Right lobe of liver (tissue), 6 donors: ENCODE data around the gene AP2M1. TPM values are rescaled to one million over a fixed set of nuclear protein-coding genes. Genes with fewer than 3 reads are reported as not detected.
A peak's percentile ranks its signal among the peaks of the same experiment; 100 is the strongest.

Source experiments
- ATAC-seq, 4 donors: fragments of 200-7000 bp; cut with Tn5 transposase; one replicate each; pipeline ENCODE4 v1.9.1; 2020; ENCODE audit warnings: mild to moderate bottlenecking in 4 of 4, moderate library complexity in 4 of 4
- DNase-seq, 3 donors: peaks; one replicate each; pipeline ENCODE4 v3.0.0-alpha.2; 2020
- H3K27ac ChIP-seq, 3 donors: fragments of 200-600 bp; one replicate each; pipeline ENCODE4 v1.8.0; 2022
- H3K27me3 ChIP-seq, 2 donors: fragments of 200-600 bp; one replicate each; pipeline ENCODE4 v1.8.0; 2022
- H3K36me3 ChIP-seq, 4 donors: fragments of 200-600 bp; sonication (generic) in 1 of 4; one replicate each; pipeline versions ENCODE4 v1.5.1 to v1.8.0; 2017 to 2022; ENCODE audit warnings: control low read depth in 1 of 4
- H3K4me1 ChIP-seq, 4 donors: fragments of 200-600 bp; sonication (generic) in 1 of 4; one replicate each; pipeline versions ENCODE4 v1.5.1 to v1.8.0; 2017 to 2022; ENCODE audit warnings: control low read depth in 1 of 4
- H3K4me3 ChIP-seq, 3 donors: fragments of 200-600 bp; one replicate each; pipeline ENCODE4 v1.8.0; 2022
- H3K9me3 ChIP-seq, 4 donors: fragments of 200-600 bp; sonication (generic) in 1 of 4; one replicate each; pipeline versions ENCODE4 v1.5.1 to v1.8.0; 2017 to 2022; ENCODE audit warnings: control low read depth in 1 of 4
- CTCF ChIP-seq, 4 donors: fragments of 200-600 bp in 3 of 4; fragments of 450-650 bp in 1 of 4; IDR thresholded peaks; one replicate each; pipeline versions ENCODE4 v1.5.1 to v1.8.0; 2016 to 2022; ENCODE audit warnings: antibody characterized with exemption in 4 of 4, mild to moderate bottlenecking in 2 of 4
- POLR2A ChIP-seq: fragments of 450-650 bp; IDR thresholded peaks from one replicate; pipeline ENCODE4 v1.6.1; 2017; ENCODE audit warnings: antibody characterized with exemption, mild to moderate bottlenecking
- WGBS: methylation state at CpG from one replicate; pipeline ENCODE4 v1.1.6; 2018; ENCODE audit warnings: low coverage, low lambda C conversion rate; ENCODE audit not compliant: insufficient coverage; ENCODE audit errors: missing lambda C conversion rate; 5-methylcytosine and 5-hydroxymethylcytosine counted together
- intact Hi-C, 2 donors: fragments of 100-400 bp; cut with DNase I; formaldehyde crosslinking; loops; one replicate each; pipeline versions ENCODE4 v1.11.2 to v1.14.1; 2022
- total RNA-seq, 6 experiments: library from RNA; depleted of rRNA in 2 of 6; stranded (reverse); fragments of >200 nt in 2 of 6; fragmentation: NEBNext Ultra II Directional in 3 of 6; extraction: Animal tissue kit (Norgen Biotek cat#: 25700) in 3 of 6; gene quantifications; one replicate each; pipeline versions ENCODE4 v1.1.0 to v1.2.4, GENCODE V29; 2016 to 2023
- donor health status: DM: no; HTN: yes; CAD: no.
- donor health status: DM: no; HTN: no; CAD: no.
- donor health status: DM: no; HTN: no; CAD: no.
- donor health status: DM: no; HTN: yes; CAD: no.
- donor health status: DM: no; HTN: yes; CAD: no.

Gene AP2M1
- total RNA-seq, 6 experiments from 2014 or later, result 87.4 to 119 (median 105) TPM

GRCh38 chr3:184186902-184187207 lies 12.2 kb downstream of the AP2M1 start:
- DNase-seq (no peak), ATAC-seq (no peak)
- WGBS, result 0% methylated on average over 1 of the region's 3 CpGs
- Histone ChIP-seq H3K9me3 (no peaks in the 10 kb centered on the region), H3K27me3 (no peaks in the 10 kb centered on the region), H3K36me3 (peaks cover 15 to 64% (median 39%) of the 10 kb centered on the region in 4 donors), H3K4me3 (peak overlapping the region; percentile 94 to 97 (median 96)), H3K4me1 (peaks cover 0 to 15% (median 0%) of the 10 kb centered on the region in 4 donors), H3K27ac (peak overlapping the region in 2 of 3 donors; percentile 72 to 88)
- intact Hi-C loops, result no loop called here
- no peak for TF ChIP-seq CTCF (IDR thresholded peaks at IDR 0.05)
- TF ChIP-seq POLR2A, result no peak

GRCh38 chr3:184188080-184188479 lies 13.4 kb downstream of the AP2M1 start:
- DNase-seq, result no peak
- 80% methylated on average over 3 of the region's 17 CpGs for WGBS

GRCh38 chr3:184189421-184189820 lies 14.8 kb downstream of the AP2M1 start:
- TF ChIP-seq CTCF (IDR thresholded peaks at IDR 0.05), result no peak
- no peak for TF ChIP-seq POLR2A
- Histone ChIP-seq H3K4me3 (no peak overlapping the region), H3K4me1 (peaks cover 0 to 15% (median 0%) of the 10 kb centered on the region in 4 donors), H3K27me3 (no peaks in the 10 kb centered on the region), H3K36me3 (peaks cover 12 to 65% (median 36%) of the 10 kb centered on the region in 4 donors), H3K27ac (no peak overlapping the region), H3K9me3 (no peaks in the 10 kb centered on the region)
- no peak for DNase-seq
- WGBS, result no CpG with 5 or more reads among the region's 13 CpGs
- ATAC-seq, result no peak
- intact Hi-C loops, result no loop called here

More at GRCh38 chr3:184188080-184188479, 13.4 kb downstream of the AP2M1 start:
- Histone ChIP-seq H3K27me3 (no peaks in the 10 kb centered on the region), H3K27ac (no peak overlapping the region), H3K4me3 (no peak overlapping the region), H3K36me3 (peaks cover 11 to 64% (median 41%) of the 10 kb centered on the region in 4 donors), H3K9me3 (no peaks in the 10 kb centered on the region), H3K4me1 (peaks cover 0 to 15% (median 0%) of the 10 kb centered on the region in 4 donors)
- no peak for ATAC-seq
- intact Hi-C loops, result no loop called here
- TF ChIP-seq CTCF (IDR thresholded peaks at IDR 0.05), result no peak
- no peak for TF ChIP-seq POLR2A

GRCh38 chr3:184192889-184193288 lies 18.2 kb downstream of the AP2M1 start:
- H3K4me1 ChIP-seq, result no peaks in the 10 kb centered on the region
- H3K4me3 ChIP-seq, result no peak overlapping the region
- TF ChIP-seq POLR2A, result no peak
- TF ChIP-seq CTCF (IDR thresholded peaks at IDR 0.05), result no peak
- DNase-seq, result no peak
- peaks cover 12 to 74% (median 36%) of the 10 kb centered on the region in 4 donors for H3K36me3 ChIP-seq
- H3K27me3 ChIP-seq, result no peaks in the 10 kb centered on the region
- no peak for ATAC-seq
- no peaks in the 10 kb centered on the region for H3K9me3 ChIP-seq
- intact Hi-C loops, result no loop called here
- no peak overlapping the region for H3K27ac ChIP-seq
- 100% methylated on average over 1 of the region's 10 CpGs for WGBS
